SK-N-SH (cell line): ENCODE results near the gene TSPAN11. TPM values are rescaled to one million over a fixed set of nuclear protein-coding genes. Genes with fewer than 3 reads are reported as not detected.

Source experiments
- CTCF ChIA-PET: fragments of 300-600, 350-600 bp; formaldehyde crosslinking; extraction: SDS; loops from one replicate; lab custom pipeline; 2021; lab: Yijun Ruan, JAX
- POLR2A ChIA-PET: fragments of 350-600 bp; sonication (Branson Sonifier 250); formaldehyde crosslinking; extraction: SDS; loops from one replicate; lab custom pipeline; 2020; ENCODE audit warnings: antibody characterized with exemption, inconsistent platforms; lab: Yijun Ruan, JAX
- DNase-seq: peaks from one replicate; pipeline ENCODE4 v3.0.0; 2012
- H2AFZ ChIP-seq: fragments of 200-600 bp; sonication (generic); 2 replicates; pipeline ENCODE4 v1.8.1; 2016; ENCODE audit warnings: antibody characterized with exemption, mild to moderate bottlenecking, low read depth
- H3F3A ChIP-seq: fragments of 200-600 bp; sonication (generic); replicated peaks from 2 replicates; pipeline ENCODE3; 2016; ENCODE audit warnings: antibody characterized with exemption, mild to moderate bottlenecking; ENCODE audit not compliant: insufficient read depth
- H3K27ac ChIP-seq, 2 experiments: fragments of 200-500 bp in 1 of 2; fragments of 200-600 bp in 1 of 2; sonication (Bioruptor generic) in 1 of 2; sonication (generic), shearing (Covaris generic) in 1 of 2; 2 replicates each; pipeline versions ENCODE4 v1.5.1 to v1.6.1; 2014 to 2016; ENCODE audit warnings: low read depth in 2 of 2, inconsistent platforms in 1 of 2, low read length in 1 of 2, mild to moderate bottlenecking in 1 of 2, mixed read lengths in 1 of 2
- H3K27me3 ChIP-seq: fragments of 200-600 bp; sonication (generic), shearing (Covaris generic); 2 replicates; pipeline ENCODE4 v1.6.1; 2016; ENCODE audit warnings: mixed run types; ENCODE audit not compliant: insufficient read depth
- H3K36me3 ChIP-seq, 2 experiments: fragments of 200-500 bp in 1 of 2; fragments of 200-600 bp in 1 of 2; sonication (Bioruptor generic) in 1 of 2; sonication (generic) in 1 of 2; replicated peaks in 1 of 2; 2 replicates each; pipeline versions ENCODE3 to v1.5.1; 2014 to 2016; ENCODE audit warnings: low read length in 1 of 2, mild to moderate bottlenecking in 1 of 2; ENCODE audit not compliant: insufficient read depth in 2 of 2, control insufficient read depth in 1 of 2
- H3K4me1 ChIP-seq, 2 experiments: fragments of 200-500 bp in 1 of 2; fragments of 200-600 bp in 1 of 2; sonication (Bioruptor generic) in 1 of 2; sonication (generic), shearing (Covaris generic) in 1 of 2; 2 replicates each; pipeline versions ENCODE4 v1.5.1 to v1.6.1; 2014 to 2016; ENCODE audit warnings: low read depth in 1 of 2, low read length in 1 of 2, mixed run types in 1 of 2; ENCODE audit not compliant: insufficient read depth in 2 of 2, control insufficient read depth in 1 of 2
- H3K4me2 ChIP-seq: fragments of 200-600 bp; sonication (generic), shearing (Covaris generic); 2 replicates; pipeline ENCODE4 v1.6.1; 2017; ENCODE audit warnings: mixed run types
- H3K4me3 ChIP-seq, 2 experiments: fragments of 200-500 bp in 1 of 2; fragments of 200-600 bp in 1 of 2; sonication (Bioruptor generic) in 1 of 2; sonication (generic), shearing (Covaris generic) in 1 of 2; 2 replicates each; pipeline versions ENCODE4 v1.5.1 to v1.8.1; 2014 to 2016; ENCODE audit warnings: low read depth in 2 of 2, inconsistent platforms in 1 of 2, low read length in 1 of 2, mild to moderate bottlenecking in 1 of 2, mixed read lengths in 1 of 2, moderate library complexity in 1 of 2
- H3K79me2 ChIP-seq: fragments of 200-600 bp; sonication (generic); 2 replicates; pipeline ENCODE4 v1.8.1; 2017; ENCODE audit warnings: mild to moderate bottlenecking; ENCODE audit not compliant: insufficient read depth
- H3K9ac ChIP-seq: fragments of 200-600 bp; sonication (generic); 2 replicates; pipeline ENCODE4 v1.6.1; 2017; ENCODE audit warnings: mixed run types
- H3K9me2 ChIP-seq: fragments of 200-600 bp; sonication (generic); 2 replicates; pipeline ENCODE4 v1.6.1; 2017; ENCODE audit warnings: mixed run types
- H3K9me3 ChIP-seq: fragments of 200-600 bp; sonication (generic); 2 replicates; pipeline ENCODE4 v1.6.1; 2017; ENCODE audit warnings: mixed run types, mild to moderate bottlenecking, moderate library complexity
- H4K20me1 ChIP-seq: fragments of 200-600 bp; sonication (generic); 2 replicates; pipeline ENCODE4 v1.6.1; 2017; ENCODE audit warnings: mild to moderate bottlenecking, mixed run types; ENCODE audit not compliant: insufficient read depth
- CTCF ChIP-seq: fragments of 200-600 bp; sonication (generic); IDR thresholded peaks from 2 replicates; pipeline ENCODE4 v1.6.1; 2017; ENCODE audit warnings: antibody characterized with exemption, mild to moderate bottlenecking, moderate library complexity
- ELF1 ChIP-seq: IDR thresholded peaks from 2 replicates; pipeline ENCODE4 v1.4.0; 2012
- EZH2phosphoT487 ChIP-seq: fragments of 200-600 bp; sonication (generic); IDR thresholded peaks from 2 replicates; pipeline ENCODE4 v1.6.1; 2017; ENCODE audit warnings: low read depth, mixed run types, mild to moderate bottlenecking, antibody characterized with exemption, moderate library complexity, borderline replicate concordance
- FOXM1 ChIP-seq: IDR thresholded peaks from 2 replicates; pipeline ENCODE4 v1.4.0; 2012; ENCODE audit warnings: low read depth, mild to moderate bottlenecking
- GABPA ChIP-seq: IDR thresholded peaks from 2 replicates; pipeline ENCODE4 v1.4.0; 2012; ENCODE audit warnings: low read depth, mild to moderate bottlenecking
- MAX ChIP-seq: IDR thresholded peaks from 2 replicates; pipeline ENCODE4 v1.4.0; 2012; ENCODE audit warnings: low read depth
- NFIC ChIP-seq: IDR thresholded peaks from 2 replicates; pipeline ENCODE4 v1.4.0; 2012; ENCODE audit warnings: borderline replicate concordance
- NRF1 ChIP-seq: IDR thresholded peaks from 2 replicates; pipeline ENCODE4 v1.6.1; 2012; ENCODE audit warnings: low read depth, mild to moderate bottlenecking, low read length
- REST ChIP-seq: IDR thresholded peaks from 2 replicates; pipeline ENCODE4 v1.6.1; 2012; ENCODE audit warnings: mild to moderate bottlenecking, low read depth, low read length, moderate library complexity
- RXRA ChIP-seq: IDR thresholded peaks from 2 replicates; pipeline ENCODE4 v1.4.0; 2012; ENCODE audit warnings: low read depth, mild to moderate bottlenecking, borderline replicate concordance
- USF2 ChIP-seq: fragments of 150-350 bp; IDR thresholded peaks from 2 replicates; pipeline ENCODE4 v1.6.1; 2017; ENCODE audit warnings: antibody characterized with exemption, low read length, low read depth, borderline replicate concordance
- WGBS: methylation state at CpG from one replicate; pipeline ENCODE4 v1.1.6; 2017; ENCODE audit warnings: low lambda C conversion rate; 5-methylcytosine and 5-hydroxymethylcytosine counted together
- polyA plus RNA-seq, 3 experiments: library from polyadenylated mRNA; depleted of rRNA; stranded (reverse); fragments of >200 nt; gene quantifications; 2 replicates each; pipeline ENCODE4 v1.2.3, GENCODE V29; 2012
- TF ChIP-seq, protein P1 (sequence below): IDR thresholded peaks from 2 replicates; pipeline ENCODE4; 2012

Gene TSPAN11
- polyA plus RNA-seq, 1 of the 3 experiments (the other 2 are of a cell fraction), result 6.4 TPM

DNA sequence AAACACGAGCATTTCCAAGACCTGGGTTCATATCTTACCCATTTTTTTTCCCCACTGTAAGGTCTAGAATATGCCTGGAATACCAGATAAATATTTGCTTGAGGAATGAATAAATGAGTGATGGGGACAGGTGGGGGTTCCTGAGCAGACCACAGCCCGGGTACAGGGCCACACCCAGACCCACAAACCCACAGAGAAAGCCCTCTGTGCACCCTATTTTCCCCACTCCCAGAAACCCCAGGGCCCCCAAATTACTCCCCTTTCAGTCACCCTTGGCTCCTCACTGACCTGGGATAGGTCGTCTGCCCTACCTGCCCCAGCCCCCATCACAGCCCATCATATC lies 80.6 kb downstream of the TSPAN11 start (continued):
- TF ChIP-seq, protein P1, sequence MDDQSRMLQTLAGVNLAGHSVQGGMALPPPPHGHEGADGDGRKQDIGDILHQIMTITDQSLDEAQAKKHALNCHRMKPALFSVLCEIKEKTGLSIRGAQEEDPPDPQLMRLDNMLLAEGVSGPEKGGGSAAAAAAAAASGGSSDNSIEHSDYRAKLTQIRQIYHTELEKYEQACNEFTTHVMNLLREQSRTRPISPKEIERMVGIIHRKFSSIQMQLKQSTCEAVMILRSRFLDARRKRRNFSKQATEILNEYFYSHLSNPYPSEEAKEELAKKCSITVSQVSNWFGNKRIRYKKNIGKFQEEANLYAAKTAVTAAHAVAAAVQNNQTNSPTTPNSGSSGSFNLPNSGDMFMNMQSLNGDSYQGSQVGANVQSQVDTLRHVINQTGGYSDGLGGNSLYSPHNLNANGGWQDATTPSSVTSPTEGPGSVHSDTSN, result no peak
- TF ChIP-seq GABPA (no peak), REST (no peak), USF2 (no peak), NRF1 (no peak)

- H4K20me1 ChIP-seq, result no peaks in the 10 kb centered on the region
- H3K9me2 ChIP-seq, result no peaks in the 10 kb centered on the region
- H3K4me3 ChIP-seq, result no peak overlapping the region
- no peaks in the 10 kb centered on the region for H3K9me3 ChIP-seq
- TF ChIP-seq CTCF, result no peak
- no peak for TF ChIP-seq RXRA
- TF ChIP-seq GABPA, result no peak
- TF ChIP-seq MAX, result no peak
- TF ChIP-seq EZH2phosphoT487, result no peak
- TF ChIP-seq USF2, result no peak
- TF ChIP-seq FOXM1, result no peak
- TF ChIP-seq ELF1, result no peak
- TF ChIP-seq NFIC, result no peak
- no peak for TF ChIP-seq REST
- H3K27me3 ChIP-seq, result no peaks in the 10 kb centered on the region
- ChIA-PET POLR2A (interaction anchor here (0.6 kb wide), 1 partner anchor 11 kb away, joined by 5 read pairs; no protein-coding TSS in a partner anchor), CTCF (interaction anchor here (1.0 to 1.8 kb wide), 5 partner anchors 22 to 264 kb away, joined by 3 to 6 read pairs (median 4); no protein-coding TSS in a partner anchor)
- no peak overlapping the region for H3K9ac ChIP-seq
- H3K27ac ChIP-seq, result no peak overlapping the region
- H2AFZ ChIP-seq, result no peak overlapping the region
- H3F3A ChIP-seq, result no peaks in the 10 kb centered on the region
- H3K36me3 ChIP-seq, result no peaks in the 10 kb centered on the region
- 88% methylated on average over 5 of the region's 5 CpGs for WGBS
- no peak for DNase-seq
- H3K4me1 ChIP-seq, result peaks cover 3 to 9% of the 10 kb centered on the region in 2 experiments; a peak in 2 of 4 replicates
- no peaks in the 10 kb centered on the region for H3K79me2 ChIP-seq
- H3K4me2 ChIP-seq, result no peak overlapping the region
Measured at GRCh38 chr12:31007636-31008175, 81.2 kb downstream of the TSPAN11 start.
